Left ventricle myocardium superior (tissue), 1 donor: ENCODE measurements around the gene TEX48. TPM values are rescaled to one million over a fixed set of nuclear protein-coding genes. Genes with fewer than 3 reads are reported as not detected.

Experiments
- ATAC-seq: fragments of 200-7000 bp; cut with Tn5 transposase; one replicate; pipeline ENCODE4 v1.9.1; 2020; ENCODE audit warnings: mild to moderate bottlenecking, moderate library complexity
- DNase-seq: peaks from one replicate; pipeline ENCODE4 v3.0.0-alpha.2; 2020
- intact Hi-C: fragments of 100-400 bp; cut with micrococcal nuclease; formaldehyde crosslinking; loops from one replicate; pipeline ENCODE4 v1.11.0; 2022
- total RNA-seq: library from RNA; stranded (reverse); fragmentation: NEBNext Ultra II Directional; extraction: Animal tissue kit (Norgen Biotek cat#: 25700); gene quantifications from one replicate; pipeline ENCODE4 v1.2.1, GENCODE V29; 2021
- donor health status: DM: no; HTN: yes; CAD: no; lungs with severe emphysema.

TEX48 gene
- total RNA-seq, 1 donor from 2014 or later, result not detected

- intact Hi-C loops, result no loop called here
These were observed 12.8 kb upstream of the TEX48 start for GRCh38 chr9:114694719-114695269.

DNA sequence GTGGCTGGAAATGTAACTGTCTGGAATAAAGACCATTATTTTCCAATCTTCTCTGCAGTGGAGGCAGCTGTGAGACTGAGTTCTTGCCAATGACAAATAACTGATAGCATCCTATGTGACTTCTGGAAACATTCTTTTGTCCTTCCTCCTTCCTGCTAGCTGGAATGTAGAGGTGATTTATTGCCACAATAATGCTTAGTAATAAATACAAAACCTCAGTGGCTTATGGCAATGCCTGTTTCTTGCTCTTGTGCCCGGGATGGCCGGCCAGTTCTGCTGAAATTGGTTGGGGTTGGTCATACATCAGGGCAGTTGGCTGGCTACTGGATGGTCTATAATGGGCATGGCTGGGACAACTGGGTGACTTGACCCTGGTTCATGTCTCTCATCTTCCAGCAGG, 12.2 kb upstream of the TEX48 start:
- DNase-seq, result no peak
- ATAC-seq, result no peak
- intact Hi-C loops, result no loop called here

More at GRCh38 chr9:114694719-114695269, 12.8 kb upstream of the TEX48 start:
- DNase-seq (no peak), ATAC-seq (no peak)

DNA sequence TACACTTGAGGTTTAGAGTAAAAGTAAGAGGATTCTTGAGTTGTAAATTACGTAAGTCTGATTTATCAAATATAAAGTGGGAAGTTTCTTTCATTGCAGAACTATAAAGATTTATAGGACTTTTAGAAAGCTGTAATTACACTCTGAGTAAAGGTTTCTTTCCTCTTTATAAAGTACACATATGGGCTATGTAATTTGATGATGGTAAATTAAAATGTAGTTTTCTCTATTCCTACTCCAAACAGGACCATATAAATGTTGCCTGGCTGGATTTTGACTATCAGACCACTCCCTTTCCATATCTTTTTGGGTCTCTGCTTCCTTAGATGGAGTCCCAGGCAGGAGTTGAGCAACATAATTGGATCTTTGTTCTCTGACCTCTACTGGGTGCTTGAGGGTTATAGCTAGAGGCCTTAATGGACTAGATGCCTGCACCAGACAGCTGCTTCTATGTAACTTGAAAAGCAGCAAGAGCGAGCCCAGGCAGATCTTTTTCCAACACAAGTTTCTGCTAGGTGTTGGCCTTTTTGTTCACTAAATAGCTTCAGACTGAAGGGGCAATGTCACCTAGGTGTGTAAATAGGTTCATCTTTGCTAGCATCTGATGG, 11.4 kb upstream of the TEX48 start:
- DNase-seq (no peak), ATAC-seq (no peak)
- intact Hi-C loops, result no loop called here

- intact Hi-C loops, result no loop called here
These were observed 9.9 kb upstream of the TEX48 start for GRCh38 chr9:114691956-114692295.

GRCh38 chr9:114691046-114691955, 9.3 kb upstream of the TEX48 start:
- no peak for ATAC-seq
- no peak for DNase-seq
- intact Hi-C loops, result no loop called here

More at GRCh38 chr9:114691956-114692295, 9.9 kb upstream of the TEX48 start:
- ATAC-seq (no peak), DNase-seq (no peak)

- DNase-seq, result no peak
- intact Hi-C loops, result no loop called here
- no peak for ATAC-seq
These were observed 8.3 kb upstream of the TEX48 start for GRCh38 chr9:114690308-114690707.

DNA sequence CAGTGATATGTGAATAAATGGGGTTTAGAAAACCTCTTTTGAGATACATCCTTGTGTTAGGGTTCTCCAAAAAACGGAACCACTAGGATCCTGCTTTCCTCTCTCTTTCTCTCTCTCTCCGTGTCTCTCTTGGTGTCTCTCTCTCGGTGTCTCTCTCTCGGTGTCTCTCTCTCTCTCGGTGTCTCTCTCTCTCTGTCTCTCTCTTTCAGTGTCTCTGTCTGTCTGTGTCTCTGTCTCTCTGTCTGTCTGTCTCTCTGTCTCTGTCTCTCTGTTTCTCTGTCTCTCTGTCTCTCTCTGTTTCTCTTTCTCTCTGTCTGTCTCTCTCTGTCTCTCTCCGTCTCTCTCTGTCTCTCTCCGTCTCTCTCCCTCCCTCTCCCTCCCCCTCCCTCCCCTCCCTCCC, 7.8 kb upstream of the TEX48 start:
- no peak for DNase-seq
- no peak for ATAC-seq
- intact Hi-C loops, result no loop called here

DNA sequence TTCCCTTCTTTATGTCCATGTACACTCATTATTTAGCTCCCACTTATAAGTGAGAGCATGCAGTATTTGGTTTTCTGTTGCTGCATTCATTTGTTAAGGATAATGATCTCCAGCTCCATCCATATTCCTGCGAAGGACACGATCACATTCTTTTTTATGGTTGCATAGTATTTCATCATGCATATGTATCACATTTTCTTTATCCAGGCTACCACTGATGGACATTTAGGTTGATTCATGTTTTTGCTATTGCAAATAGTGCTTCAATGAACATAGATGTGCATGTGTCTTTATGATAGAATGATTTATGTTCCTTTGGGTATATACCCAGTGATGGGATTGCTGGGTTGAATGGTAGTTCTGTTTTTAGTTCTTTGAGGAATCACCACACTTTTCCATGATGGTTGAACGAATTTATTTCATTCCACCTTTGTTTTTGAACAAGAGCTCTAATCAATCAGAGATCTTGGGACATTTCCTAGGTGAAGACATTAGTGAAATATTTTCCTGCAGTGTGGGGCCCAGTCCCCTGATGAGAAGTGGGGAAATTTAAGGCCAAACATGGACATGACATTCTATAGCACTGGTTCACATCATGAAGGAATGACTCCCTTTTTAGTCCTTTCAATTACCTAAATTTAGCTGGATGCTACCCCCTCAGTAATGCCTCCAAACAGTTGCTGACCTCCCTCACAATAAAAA, 7.1 kb upstream of the TEX48 start:
- ATAC-seq (no peak), DNase-seq (no peak)
- intact Hi-C loops, result no loop called here

GRCh38 chr9:114688379-114688778, 6.4 kb upstream of the TEX48 start:
- intact Hi-C loops, result no loop called here
- no peak for ATAC-seq
- DNase-seq, result no peak

GRCh38 chr9:114687034-114687433, 5.0 kb upstream of the TEX48 start:
- ATAC-seq, result no peak
- no peak for DNase-seq
- intact Hi-C loops, result no loop called here

DNA sequence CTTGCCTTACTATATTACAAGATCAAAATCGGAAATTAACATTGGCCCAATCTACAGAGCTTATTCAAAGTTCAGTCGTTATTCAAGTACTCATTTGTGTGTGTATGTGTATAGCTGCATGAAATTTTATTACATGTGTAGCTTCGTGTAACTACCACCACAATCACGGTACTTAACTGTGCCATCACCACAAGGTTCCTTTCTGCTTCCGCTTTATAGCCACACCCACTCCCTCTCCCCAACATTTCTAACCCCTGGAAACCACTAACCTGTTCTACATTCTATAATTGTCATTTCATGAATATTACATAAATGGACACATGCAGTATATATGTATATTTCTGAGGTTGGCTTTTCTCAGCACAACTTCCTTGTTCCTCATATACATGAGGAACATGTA, 4.0 kb upstream of the TEX48 start:
- intact Hi-C loops, result no loop called here
- DNase-seq, result no peak
- no peak for ATAC-seq

- no peak for ATAC-seq
- no peak for DNase-seq
- intact Hi-C loops, result no loop called here
These were observed 2.0 kb upstream of the TEX48 start for GRCh38 chr9:114684036-114684435.

DNA sequence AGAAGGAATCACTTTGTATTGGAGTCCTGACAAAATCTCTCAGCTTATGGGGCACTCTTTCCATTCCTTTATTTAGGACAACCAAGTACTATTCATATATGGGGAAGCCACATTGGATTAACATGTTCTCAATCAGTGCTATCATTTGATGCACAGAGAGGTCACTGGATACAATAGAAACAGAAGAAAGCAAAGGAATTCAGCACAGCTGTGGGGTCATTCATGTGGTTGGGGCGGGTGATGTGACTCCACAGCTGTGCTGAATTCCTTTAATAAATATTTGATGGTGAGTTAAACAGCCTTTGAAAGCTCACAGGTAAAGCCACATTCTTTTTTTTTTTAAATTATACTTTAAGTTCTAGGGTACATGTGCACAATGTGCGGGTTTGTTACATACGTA, 854 bp upstream of the TEX48 start:
- intact Hi-C loops, result no loop called here
- ATAC-seq, result no peak
- DNase-seq, result no peak

- DNase-seq (no peak), ATAC-seq (no peak)
- intact Hi-C loops, result no loop called here
These were observed 1.6 kb downstream of the TEX48 start for GRCh38 chr9:114680259-114681001.

GRCh38 chr9:114678795-114679194, 3.2 kb downstream of the TEX48 start:
- DNase-seq (no peak), ATAC-seq (no peak)
- intact Hi-C loops, result no loop called here

DNA sequence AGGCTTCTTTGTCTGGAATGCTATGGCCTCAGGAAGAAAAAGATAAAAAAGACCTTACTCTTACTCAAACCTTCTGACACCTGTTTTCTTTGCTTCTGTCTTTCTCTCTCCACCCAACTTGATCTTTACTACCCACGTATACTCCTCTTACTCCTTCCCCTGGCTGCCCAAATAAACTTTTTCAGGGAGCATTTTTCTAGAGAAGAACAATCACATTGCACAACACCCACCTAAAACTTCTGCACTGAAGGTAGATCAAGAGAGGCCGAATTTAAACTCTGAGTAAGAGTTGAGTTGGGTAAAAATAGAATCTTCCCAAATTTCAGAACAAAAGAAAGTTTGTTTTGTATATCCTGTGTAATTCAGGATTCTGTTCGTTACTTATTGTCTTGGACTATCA, 3.9 kb downstream of the TEX48 start:
- intact Hi-C loops, result no loop called here
- no peak for ATAC-seq
- no peak for DNase-seq

GRCh38 chr9:114677418-114677817, 4.6 kb downstream of the TEX48 start:
- intact Hi-C loops, result no loop called here
- no peak for ATAC-seq
- no peak for DNase-seq

GRCh38 chr9:114676901-114677300, 5.1 kb downstream of the TEX48 start:
- DNase-seq, result no peak
- intact Hi-C loops, result no loop called here
- no peak for ATAC-seq

DNA sequence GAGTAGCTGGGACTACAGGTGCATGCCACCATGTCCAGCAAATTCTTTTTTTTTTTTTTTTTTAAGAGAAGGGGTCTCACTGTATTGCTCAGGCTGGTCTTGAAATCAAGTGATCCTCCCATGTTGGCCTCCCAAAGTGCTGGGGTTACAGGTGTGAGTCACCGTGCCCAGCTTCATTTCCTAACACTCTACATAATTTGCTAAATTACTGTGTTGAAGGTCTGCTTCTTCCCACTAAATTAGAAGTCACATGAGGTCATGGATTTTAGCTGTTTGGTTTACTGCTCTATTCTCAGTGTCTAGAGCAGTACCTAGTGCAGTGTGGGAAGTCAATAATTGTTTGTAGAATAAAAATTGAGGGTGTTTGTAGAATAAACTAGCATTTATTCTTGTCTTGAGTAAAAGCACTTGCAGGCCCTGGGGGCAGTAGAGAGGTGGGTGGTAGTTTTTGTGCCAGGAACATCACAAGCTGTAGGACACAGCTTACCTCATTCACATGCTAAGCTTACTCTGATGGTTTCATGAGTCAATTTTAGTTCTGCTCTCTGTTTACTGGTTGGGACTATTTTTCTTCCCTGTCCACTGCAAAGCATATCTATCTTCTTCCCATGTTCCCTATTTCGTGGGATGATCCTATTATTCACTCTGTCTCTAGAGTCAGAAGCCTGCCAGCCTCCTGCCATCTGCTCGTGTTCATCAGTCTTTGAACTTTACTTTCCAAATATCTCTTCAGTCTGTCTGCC, 7.0 kb downstream of the TEX48 start:
- no peak for DNase-seq
- ATAC-seq, result no peak
- intact Hi-C loops, result no loop called here
